ENCODE data around the gene SORCS2. TPM values are rescaled to one million over a fixed set of nuclear protein-coding genes. Genes with fewer than 3 reads are reported as not detected.
A peak's percentile ranks its signal among the peaks of the same experiment; 100 is the strongest.

The SORCS2 gene
- total RNA-seq, 6 experiments from 2014 or later = 0.18 to 6.2 (median 3.1) TPM

DNA sequence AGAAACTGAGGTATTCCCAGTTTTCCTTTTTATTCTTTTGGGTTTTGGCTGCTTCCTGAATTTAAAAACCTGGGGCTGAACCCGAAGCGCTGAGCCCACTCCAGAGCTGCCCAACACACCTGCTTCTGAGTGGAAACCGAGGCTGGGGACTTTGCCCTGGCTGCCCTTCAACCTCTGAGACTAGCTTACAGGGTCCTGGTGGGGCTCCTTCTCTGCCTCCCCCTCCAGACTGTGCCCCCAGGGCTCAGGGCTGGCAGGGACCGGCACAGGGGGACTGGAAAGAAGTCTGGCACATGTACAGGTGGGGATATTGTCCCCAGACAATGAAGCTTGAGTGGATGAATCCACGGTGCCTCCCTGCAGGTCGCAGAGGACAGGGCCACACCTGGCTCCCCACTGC, 482.8 kb downstream of the SORCS2 start:
- Histone ChIP-seq H3K4me3 (no peak overlapping the region), H3K36me3 (no peaks in the 10 kb centered on the region), H3K4me1 (peaks cover 0 to 8% (median 0%) of the 10 kb centered on the region in 4 donors), H3K27ac (no peak overlapping the region), H3K27me3 (no peaks in the 10 kb centered on the region), H3K9me3 (no peaks in the 10 kb centered on the region)
- no peak for TF ChIP-seq POLR2A (IDR thresholded peaks at IDR 0.05)
- TF ChIP-seq, protein P1, sequence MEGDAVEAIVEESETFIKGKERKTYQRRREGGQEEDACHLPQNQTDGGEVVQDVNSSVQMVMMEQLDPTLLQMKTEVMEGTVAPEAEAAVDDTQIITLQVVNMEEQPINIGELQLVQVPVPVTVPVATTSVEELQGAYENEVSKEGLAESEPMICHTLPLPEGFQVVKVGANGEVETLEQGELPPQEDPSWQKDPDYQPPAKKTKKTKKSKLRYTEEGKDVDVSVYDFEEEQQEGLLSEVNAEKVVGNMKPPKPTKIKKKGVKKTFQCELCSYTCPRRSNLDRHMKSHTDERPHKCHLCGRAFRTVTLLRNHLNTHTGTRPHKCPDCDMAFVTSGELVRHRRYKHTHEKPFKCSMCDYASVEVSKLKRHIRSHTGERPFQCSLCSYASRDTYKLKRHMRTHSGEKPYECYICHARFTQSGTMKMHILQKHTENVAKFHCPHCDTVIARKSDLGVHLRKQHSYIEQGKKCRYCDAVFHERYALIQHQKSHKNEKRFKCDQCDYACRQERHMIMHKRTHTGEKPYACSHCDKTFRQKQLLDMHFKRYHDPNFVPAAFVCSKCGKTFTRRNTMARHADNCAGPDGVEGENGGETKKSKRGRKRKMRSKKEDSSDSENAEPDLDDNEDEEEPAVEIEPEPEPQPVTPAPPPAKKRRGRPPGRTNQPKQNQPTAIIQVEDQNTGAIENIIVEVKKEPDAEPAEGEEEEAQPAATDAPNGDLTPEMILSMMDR (IDR thresholded peaks at IDR 0.05) = no peak
- ATAC-seq (no peak), DNase-seq (peak in 1 of 3 donors; percentile 9)
- intact Hi-C loops (cut with DNase I) = no loop called here
- WGBS (ENCODE audit: insufficient coverage, low coverage, low lambda C conversion rate, missing lambda C conversion rate) = 83% methylated on average over 1 of the region's 6 CpGs

GRCh38 chr4:7675612-7676320, 483.4 kb downstream of the SORCS2 start:
- Histone ChIP-seq H3K27ac (no peak overlapping the region), H3K9me3 (no peaks in the 10 kb centered on the region), H3K27me3 (no peaks in the 10 kb centered on the region), H3K36me3 (no peaks in the 10 kb centered on the region), H3K4me1 (peaks cover 0 to 8% (median 0%) of the 10 kb centered on the region in 4 donors), H3K4me3 (no peak overlapping the region)
- DNase-seq (peak in 1 of 3 donors; percentile 14), ATAC-seq (no peak)
- intact Hi-C loops (cut with DNase I) = no loop called here
- TF ChIP-seq, protein P1 (IDR thresholded peaks at IDR 0.05) = no peak
- 87% methylated on average over 3 of the region's 28 CpGs for WGBS (ENCODE audit: insufficient coverage, low coverage, low lambda C conversion rate, missing lambda C conversion rate)

GRCh38 chr4:7676398-7676922, 484.1 kb downstream of the SORCS2 start:
- H3K36me3 ChIP-seq = no peaks in the 10 kb centered on the region
- ATAC-seq (no peak), DNase-seq (peak in 1 of 3 donors; percentile 3)
- intact Hi-C loops (cut with DNase I) = no loop called here
- 51% methylated on average over 2 of the region's 4 CpGs for WGBS (ENCODE audit: insufficient coverage, low coverage, low lambda C conversion rate, missing lambda C conversion rate)
- H3K27ac ChIP-seq = no peak overlapping the region
- peaks cover 0 to 8% (median 0%) of the 10 kb centered on the region in 4 donors for H3K4me1 ChIP-seq
- no peaks in the 10 kb centered on the region for H3K9me3 ChIP-seq
- TF ChIP-seq POLR2A (IDR thresholded peaks at IDR 0.05) = no peak
- TF ChIP-seq, protein P1 (IDR thresholded peaks at IDR 0.05) = no peak
- no peak overlapping the region for H3K4me3 ChIP-seq
- H3K27me3 ChIP-seq = no peaks in the 10 kb centered on the region

GRCh38 chr4:7677086-7677485, 484.7 kb downstream of the SORCS2 start:
- intact Hi-C loops (cut with DNase I) = no loop called here
- no peak overlapping the region for H3K4me3 ChIP-seq
- no peak for TF ChIP-seq POLR2A (IDR thresholded peaks at IDR 0.05)
- TF ChIP-seq, protein P1 (IDR thresholded peaks at IDR 0.05) = no peak
- 85% methylated on average over 6 of the region's 15 CpGs for WGBS (ENCODE audit: insufficient coverage, low coverage, low lambda C conversion rate, missing lambda C conversion rate)
- H3K27me3 ChIP-seq = no peaks in the 10 kb centered on the region
- H3K4me1 ChIP-seq = peaks cover 0 to 8% (median 0%) of the 10 kb centered on the region in 4 donors
- H3K27ac ChIP-seq = no peak overlapping the region
- DNase-seq (peak in 1 of 3 donors; percentile 3), ATAC-seq (no peak)
- H3K9me3 ChIP-seq = no peaks in the 10 kb centered on the region
- H3K36me3 ChIP-seq = no peaks in the 10 kb centered on the region

Measured in right lobe of liver (tissue), 6 donors.